Mesothelial cell of epicardium (in vitro differentiated cells): ENCODE data around the gene VAV3. TPM values are rescaled to one million over a fixed set of nuclear protein-coding genes. Genes with fewer than 3 reads are reported as not detected.

Experiments used
- DNase-seq, 2 experiments: peaks; one replicate each; pipeline ENCODE4 v3.0.0; 2021; ENCODE audit warnings: low spot score in 2 of 2; ENCODE audit not compliant: unreplicated experiment in 2 of 2
- H3K27ac Mint-ChIP-seq: 2 replicates; pipeline ENCODE4 v1.8.0; 2021; ENCODE audit warnings: mixed read lengths
- H3K27me3 Mint-ChIP-seq: 2 replicates; pipeline ENCODE4 v1.8.0; 2021; ENCODE audit warnings: low read depth, mixed read lengths
- H3K36me3 Mint-ChIP-seq: 2 replicates; pipeline ENCODE4 v1.8.0; 2021; ENCODE audit warnings: mixed read lengths
- H3K4me1 Mint-ChIP-seq: 2 replicates; pipeline ENCODE4 v1.8.0; 2021; ENCODE audit warnings: mixed read lengths
- H3K4me3 Mint-ChIP-seq: 2 replicates; pipeline ENCODE4 v1.8.0; 2021; ENCODE audit warnings: mild to moderate bottlenecking, moderate library complexity, mixed read lengths
- H3K9me3 Mint-ChIP-seq: 2 replicates; pipeline ENCODE4 v1.8.0; 2021; ENCODE audit warnings: mixed read lengths
- total RNA-seq: library from RNA; stranded (reverse); gene quantifications from 3 replicates; pipeline ENCODE4 v1.2.1, GENCODE V29; 2021
- TF ChIP-seq, protein P1 (sequence below): fragments of 200-600 bp; sonication (generic); IDR thresholded peaks from one replicate; pipeline ENCODE4 v1.5.0; 2021; ENCODE audit warnings: antibody characterized with exemption; ENCODE audit not compliant: unreplicated experiment

VAV3 gene
- total RNA-seq, 1 donor from 2014 or later = 3.2 TPM

- Mint-ChIP-seq H3K4me3 (no peak overlapping the region), H3K27me3 (no peaks in the 10 kb centered on the region), H3K9me3 (peaks cover under 1% of the 10 kb centered on the region), H3K36me3 (no peaks in the 10 kb centered on the region), H3K27ac (no peak overlapping the region), H3K4me1 (peaks cover 20% of the 10 kb centered on the region)
- TF ChIP-seq, protein P1, sequence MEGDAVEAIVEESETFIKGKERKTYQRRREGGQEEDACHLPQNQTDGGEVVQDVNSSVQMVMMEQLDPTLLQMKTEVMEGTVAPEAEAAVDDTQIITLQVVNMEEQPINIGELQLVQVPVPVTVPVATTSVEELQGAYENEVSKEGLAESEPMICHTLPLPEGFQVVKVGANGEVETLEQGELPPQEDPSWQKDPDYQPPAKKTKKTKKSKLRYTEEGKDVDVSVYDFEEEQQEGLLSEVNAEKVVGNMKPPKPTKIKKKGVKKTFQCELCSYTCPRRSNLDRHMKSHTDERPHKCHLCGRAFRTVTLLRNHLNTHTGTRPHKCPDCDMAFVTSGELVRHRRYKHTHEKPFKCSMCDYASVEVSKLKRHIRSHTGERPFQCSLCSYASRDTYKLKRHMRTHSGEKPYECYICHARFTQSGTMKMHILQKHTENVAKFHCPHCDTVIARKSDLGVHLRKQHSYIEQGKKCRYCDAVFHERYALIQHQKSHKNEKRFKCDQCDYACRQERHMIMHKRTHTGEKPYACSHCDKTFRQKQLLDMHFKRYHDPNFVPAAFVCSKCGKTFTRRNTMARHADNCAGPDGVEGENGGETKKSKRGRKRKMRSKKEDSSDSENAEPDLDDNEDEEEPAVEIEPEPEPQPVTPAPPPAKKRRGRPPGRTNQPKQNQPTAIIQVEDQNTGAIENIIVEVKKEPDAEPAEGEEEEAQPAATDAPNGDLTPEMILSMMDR = no peak
- DNase-seq = no peak
These were observed 364.3 kb downstream of the VAV3 start for GRCh38 chr1:107600607-107601160.

DNA sequence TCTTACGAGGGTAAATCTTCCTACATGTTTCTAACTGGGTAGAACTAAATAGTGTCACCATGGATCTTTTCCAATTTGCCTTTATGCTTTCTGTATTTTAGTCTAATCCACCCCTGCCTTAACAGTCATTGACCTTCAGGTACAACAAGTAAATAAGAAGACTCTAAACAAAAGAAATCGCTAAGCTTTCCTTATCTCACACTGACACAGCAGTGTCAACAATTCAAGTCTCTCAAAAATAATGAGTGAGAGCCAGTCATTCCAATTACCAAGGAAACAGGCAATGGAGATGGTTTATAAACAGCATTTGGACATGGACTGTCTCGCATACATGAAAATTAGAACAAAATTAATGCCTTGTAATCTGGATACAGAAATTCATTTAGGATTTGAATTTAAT lies 365.8 kb downstream of the VAV3 start:
- TF ChIP-seq, protein P1 = no peak
- DNase-seq = no peak
- Mint-ChIP-seq H3K9me3 (no peaks in the 10 kb centered on the region), H3K27ac (peak overlapping the region; percentile 13), H3K27me3 (no peaks in the 10 kb centered on the region), H3K4me3 (no peak overlapping the region), H3K36me3 (no peaks in the 10 kb centered on the region), H3K4me1 (peaks cover 27% of the 10 kb centered on the region)

GRCh38 chr1:107597290-107597689 lies 367.7 kb downstream of the VAV3 start:
- peaks cover 32% of the 10 kb centered on the region for H3K4me1 Mint-ChIP-seq
- no peak overlapping the region for H3K4me3 Mint-ChIP-seq
- no peaks in the 10 kb centered on the region for H3K36me3 Mint-ChIP-seq
- TF ChIP-seq, protein P1 = no peak
- peak overlapping the region; percentile 76 for H3K27ac Mint-ChIP-seq
- no peaks in the 10 kb centered on the region for H3K27me3 Mint-ChIP-seq
- DNase-seq = no peak
- H3K9me3 Mint-ChIP-seq = no peaks in the 10 kb centered on the region

- H3K36me3 Mint-ChIP-seq = no peaks in the 10 kb centered on the region
- peaks cover 32% of the 10 kb centered on the region for H3K4me1 Mint-ChIP-seq
- no peak for DNase-seq
- no peaks in the 10 kb centered on the region for H3K27me3 Mint-ChIP-seq
- H3K27ac Mint-ChIP-seq = peak overlapping the region; percentile 55
- TF ChIP-seq, protein P1 = no peak
- no peaks in the 10 kb centered on the region for H3K9me3 Mint-ChIP-seq
- H3K4me3 Mint-ChIP-seq = no peak overlapping the region
These were observed 370.4 kb downstream of the VAV3 start for GRCh38 chr1:107594536-107594935.

- H3K36me3 Mint-ChIP-seq = no peaks in the 10 kb centered on the region
- no peaks in the 10 kb centered on the region for H3K27me3 Mint-ChIP-seq
- no peak overlapping the region for H3K27ac Mint-ChIP-seq
- DNase-seq = no peak
- peaks cover 27% of the 10 kb centered on the region for H3K4me1 Mint-ChIP-seq
- H3K4me3 Mint-ChIP-seq = no peak overlapping the region
- TF ChIP-seq, protein P1 = no peak
- no peaks in the 10 kb centered on the region for H3K9me3 Mint-ChIP-seq
These were observed 371.3 kb downstream of the VAV3 start for GRCh38 chr1:107593501-107594209.
